Testis (tissue), 3 donors: ENCODE results near the gene ARID1B. TPM values are rescaled to one million over a fixed set of nuclear protein-coding genes. Genes with fewer than 3 reads are reported as not detected.

Source experiments
- DNase-seq: peaks from one replicate; pipeline ENCODE4 v3.0.0-alpha.2; 2019
- H3K27ac ChIP-seq, 2 donors: fragments of 200-600 bp; sonication (generic); one replicate each; pipeline ENCODE4 v1.5.1; 2019
- H3K27me3 ChIP-seq: fragments of 200-600 bp; sonication (generic); one replicate; pipeline ENCODE4 v1.5.1; 2019
- H3K36me3 ChIP-seq: fragments of 200-600 bp; sonication (generic); one replicate; pipeline ENCODE4 v1.5.1; 2017; ENCODE audit warnings: low read depth; ENCODE audit errors: missing control alignments
- H3K4me1 ChIP-seq: fragments of 200-600 bp; sonication (generic); one replicate; pipeline ENCODE4 v1.5.1; 2019
- H3K4me3 ChIP-seq, 2 donors: fragments of 200-600 bp; sonication (generic); one replicate each; pipeline ENCODE4 v1.5.1; 2017 to 2019
- H3K9me3 ChIP-seq: fragments of 200-600 bp; sonication (generic); one replicate; pipeline ENCODE4 v1.5.1; 2017
- POLR2A ChIP-seq: fragments of 450-650 bp; IDR thresholded peaks from one replicate; pipeline ENCODE4 v1.6.1; 2017; ENCODE audit warnings: antibody characterized with exemption, mild to moderate bottlenecking, moderate library complexity
- WGBS, 2 donors: methylation state at CpG; one replicate each; pipeline ENCODE4 v1.1.5; 2018; 5-methylcytosine and 5-hydroxymethylcytosine counted together
- intact Hi-C: fragments of 100-400 bp; cut with DNase I; formaldehyde crosslinking; loops from one replicate; pipeline ENCODE4 v1.15.1; 2023; ENCODE audit warnings: low total_unique reads
- polyA plus RNA-seq: library from polyadenylated mRNA; stranded (reverse); fragments of 350-450 nt; fragmentation: Illumina TruSeq; extraction: RNeasy Lipid Tissue Mini Kit (QIAGEN cat#74804); gene quantifications from one replicate; pipeline ENCODE4 v1.2.3, GENCODE V29; 2014; ENCODE audit warnings: low read depth, low replicate concordance; ENCODE audit not compliant: insufficient read depth
- total RNA-seq, 2 donors: library from RNA; depleted of rRNA; stranded (reverse); fragments of >200 nt; gene quantifications; one replicate each; pipeline ENCODE4 v1.2.3, GENCODE V29; 2016
- TF ChIP-seq, protein P1 (sequence below), 3 experiments: fragments of 450-650 bp in 2 of 3; fragments of 200-600 bp in 1 of 3; sonication (generic) in 1 of 3; IDR thresholded peaks; one replicate each; pipeline ENCODE4 v1.5.1; 2016 to 2019; ENCODE audit warnings: antibody characterized with exemption in 3 of 3, mild to moderate bottlenecking in 2 of 3, moderate library complexity in 1 of 3

Gene ARID1B
- total and polyA plus RNA-seq, 3 donors from 2014 or later: 26.2 to 126 (median 103) TPM

DNA sequence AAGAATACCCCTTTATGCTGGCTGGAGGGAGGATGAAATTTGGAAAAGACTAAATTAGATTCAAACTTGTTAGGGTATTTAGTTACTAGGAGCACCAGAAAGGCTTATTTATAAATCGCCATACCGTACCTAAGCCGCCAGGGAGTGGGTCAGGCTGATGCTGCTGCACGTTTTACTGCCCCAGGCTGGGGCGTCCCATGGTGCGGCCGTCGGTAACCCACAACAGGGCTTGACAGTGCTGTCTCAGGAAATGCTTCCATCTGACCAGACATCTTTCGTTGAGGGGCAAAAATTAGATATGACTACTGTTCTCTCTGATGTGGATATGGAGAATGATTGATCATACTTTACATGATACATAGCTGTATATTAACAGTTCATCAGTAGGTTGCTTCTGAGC, 52.9 kb downstream of the ARID1B start:
- Histone ChIP-seq H3K9me3 (no peaks in the 10 kb centered on the region), H3K36me3 (no peaks in the 10 kb centered on the region), H3K27ac (no peak overlapping the region), H3K27me3 (no peaks in the 10 kb centered on the region), H3K4me3 (no peak overlapping the region), H3K4me1 (peaks cover 9% of the 10 kb centered on the region)
- 90 to 96% methylated on average over 9 of the region's 9 CpGs for WGBS, 2 donors
- no peak for DNase-seq
- intact Hi-C loops: no loop called here
- TF ChIP-seq, protein P1, sequence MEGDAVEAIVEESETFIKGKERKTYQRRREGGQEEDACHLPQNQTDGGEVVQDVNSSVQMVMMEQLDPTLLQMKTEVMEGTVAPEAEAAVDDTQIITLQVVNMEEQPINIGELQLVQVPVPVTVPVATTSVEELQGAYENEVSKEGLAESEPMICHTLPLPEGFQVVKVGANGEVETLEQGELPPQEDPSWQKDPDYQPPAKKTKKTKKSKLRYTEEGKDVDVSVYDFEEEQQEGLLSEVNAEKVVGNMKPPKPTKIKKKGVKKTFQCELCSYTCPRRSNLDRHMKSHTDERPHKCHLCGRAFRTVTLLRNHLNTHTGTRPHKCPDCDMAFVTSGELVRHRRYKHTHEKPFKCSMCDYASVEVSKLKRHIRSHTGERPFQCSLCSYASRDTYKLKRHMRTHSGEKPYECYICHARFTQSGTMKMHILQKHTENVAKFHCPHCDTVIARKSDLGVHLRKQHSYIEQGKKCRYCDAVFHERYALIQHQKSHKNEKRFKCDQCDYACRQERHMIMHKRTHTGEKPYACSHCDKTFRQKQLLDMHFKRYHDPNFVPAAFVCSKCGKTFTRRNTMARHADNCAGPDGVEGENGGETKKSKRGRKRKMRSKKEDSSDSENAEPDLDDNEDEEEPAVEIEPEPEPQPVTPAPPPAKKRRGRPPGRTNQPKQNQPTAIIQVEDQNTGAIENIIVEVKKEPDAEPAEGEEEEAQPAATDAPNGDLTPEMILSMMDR (IDR thresholded peaks at IDR 0.05): no peak
- no peak for TF ChIP-seq POLR2A

GRCh38 chr6:156832231-156832647, 55.1 kb downstream of the ARID1B start:
- peak overlapping the region in 1 of 2 donors; percentile 44 for H3K27ac ChIP-seq
- 39 to 49% methylated on average over 2 of the region's 2 CpGs for WGBS, 2 donors
- DNase-seq: peak; percentile 56

DNA sequence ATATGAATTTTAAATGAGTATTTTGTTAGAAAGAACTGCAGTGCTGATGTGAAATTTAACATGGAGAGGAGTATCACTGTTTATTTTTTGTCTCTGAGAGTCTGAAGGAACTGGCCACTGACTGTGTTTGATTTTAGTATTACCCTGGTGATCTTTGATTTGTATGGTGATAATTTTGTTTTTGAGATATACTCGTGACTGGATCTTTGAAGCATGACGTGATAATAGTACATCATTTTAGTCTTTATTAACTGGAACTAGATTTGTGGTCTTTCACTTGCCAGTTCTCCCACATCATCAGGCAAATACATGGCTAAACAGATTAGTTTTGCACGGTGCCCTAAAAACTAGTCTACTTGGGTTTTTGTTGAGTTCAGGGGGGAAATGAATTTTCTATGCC, 55.5 kb downstream of the ARID1B start:
- Histone ChIP-seq H3K4me1 (no peaks in the 10 kb centered on the region), H3K4me3 (no peak overlapping the region), H3K9me3 (no peaks in the 10 kb centered on the region), H3K27me3 (no peaks in the 10 kb centered on the region), H3K36me3 (no peaks in the 10 kb centered on the region), H3K27ac (peak overlapping the region in 1 of 2 donors; percentile 44)
- 48 to 58% methylated on average over 3 of the region's 3 CpGs for WGBS, 2 donors
- DNase-seq: no peak
- TF ChIP-seq POLR2A: no peak
- TF ChIP-seq, protein P1 (IDR thresholded peaks at IDR 0.05): no peak
- intact Hi-C loops: no loop called here

More at GRCh38 chr6:156832231-156832647, 55.1 kb downstream of the ARID1B start:
- H3K36me3 ChIP-seq: no peaks in the 10 kb centered on the region
- H3K9me3 ChIP-seq: no peaks in the 10 kb centered on the region
- intact Hi-C loops: no loop called here
- no peak overlapping the region for H3K4me3 ChIP-seq
- H3K4me1 ChIP-seq: peaks cover 2% of the 10 kb centered on the region
- no peaks in the 10 kb centered on the region for H3K27me3 ChIP-seq
- TF ChIP-seq, protein P1 (IDR thresholded peaks at IDR 0.05): no peak
- TF ChIP-seq POLR2A: no peak

GRCh38 chr6:156833755-156834154, 56.6 kb downstream of the ARID1B start:
- Histone ChIP-seq H3K9me3 (no peaks in the 10 kb centered on the region), H3K36me3 (no peaks in the 10 kb centered on the region), H3K4me3 (no peak overlapping the region), H3K27ac (no peak overlapping the region), H3K27me3 (no peaks in the 10 kb centered on the region), H3K4me1 (no peaks in the 10 kb centered on the region)
- no peak for TF ChIP-seq POLR2A
- TF ChIP-seq, protein P1 (IDR thresholded peaks at IDR 0.05): no peak
- DNase-seq: no peak
- WGBS, 2 donors: 31 to 48% methylated on average over 1 of the region's 1 CpG
- intact Hi-C loops: no loop called here

DNA sequence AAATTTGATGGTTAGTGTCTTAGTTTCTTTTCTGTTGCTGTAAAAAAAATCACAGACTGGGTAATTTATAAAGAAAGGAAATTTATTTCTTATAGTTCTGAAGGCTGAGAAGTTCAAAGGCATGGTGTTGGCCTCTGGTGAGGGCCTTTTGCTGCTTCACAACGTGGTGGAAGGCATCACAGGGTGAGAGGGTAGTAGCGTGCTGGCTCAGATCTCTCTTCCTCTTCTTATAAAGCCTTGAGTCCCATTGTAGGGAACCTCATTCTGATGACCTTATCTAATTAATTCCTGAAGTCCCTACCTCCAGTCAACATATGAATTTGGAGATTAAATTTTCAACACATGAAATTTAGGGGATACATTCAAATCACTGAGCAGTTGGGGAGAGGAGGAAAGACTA, 62.0 kb downstream of the ARID1B start:
- peaks cover 16% of the 10 kb centered on the region for H3K4me1 ChIP-seq
- intact Hi-C loops: no loop called here
- no peak overlapping the region for H3K4me3 ChIP-seq
- TF ChIP-seq, protein P1 (IDR thresholded peaks at IDR 0.05): no peak
- H3K27ac ChIP-seq: no peak overlapping the region
- H3K9me3 ChIP-seq: no peaks in the 10 kb centered on the region
- no peaks in the 10 kb centered on the region for H3K36me3 ChIP-seq
- H3K27me3 ChIP-seq: no peaks in the 10 kb centered on the region
- no peak for DNase-seq
- 73 to 86% methylated on average over 2 of the region's 2 CpGs for WGBS, 2 donors
